NCI-H2227 (cell line): ENCODE measurements around the gene SPOCK1.
"Not testable (repeated sequence)": the region's sequence is repeated elsewhere in the genome, so short reads cannot be mapped to it uniquely, and the experiment has no call there.

Experiments
- DNase-seq: peaks from one replicate; lab custom pipeline; 2025; ENCODE audit not compliant: unreplicated experiment; lab: John Stamatoyannopoulos, UW

Gene SPOCK1

GRCh38 chr5:136994154-136994553 is 505.0 kb downstream of the SPOCK1 start:
- no peak for DNase-seq

DNA sequence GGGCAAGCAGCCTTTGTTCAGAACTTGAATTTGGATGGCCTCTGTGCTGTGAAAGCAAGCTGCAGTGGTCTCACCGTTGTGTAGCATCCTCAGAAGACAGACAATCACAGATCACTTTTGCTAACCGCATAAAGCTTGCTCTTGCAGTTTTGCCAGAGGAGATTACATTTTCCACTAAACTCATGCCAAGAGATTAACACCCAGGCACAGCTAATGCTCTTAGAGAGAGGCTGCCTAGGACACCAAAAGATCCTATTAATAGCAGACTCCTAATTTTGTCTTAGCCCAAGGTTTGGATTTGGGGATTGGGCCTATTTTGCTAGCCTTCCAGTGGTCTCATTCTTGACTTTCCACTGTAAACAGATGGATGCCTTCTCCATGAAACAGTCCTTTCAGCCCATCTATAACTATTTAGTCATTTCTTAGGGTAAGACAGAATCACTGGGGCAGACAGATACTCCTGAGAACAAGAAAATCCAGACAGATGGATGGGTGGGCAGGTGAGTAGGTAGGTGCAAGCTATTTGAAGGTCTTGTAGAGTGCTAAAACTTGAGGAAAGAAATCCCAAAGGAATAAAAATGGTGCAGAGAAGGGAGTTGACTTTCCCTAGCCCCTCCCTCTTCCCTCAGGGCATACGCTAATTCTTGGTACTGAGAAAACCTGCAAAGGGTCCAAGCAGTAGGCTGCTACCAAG is 506.2 kb downstream of the SPOCK1 start:
- DNase-seq, result no peak

- no peak for DNase-seq
Measured at GRCh38 chr5:136985785-136986475, 513.2 kb downstream of the SPOCK1 start.

DNA sequence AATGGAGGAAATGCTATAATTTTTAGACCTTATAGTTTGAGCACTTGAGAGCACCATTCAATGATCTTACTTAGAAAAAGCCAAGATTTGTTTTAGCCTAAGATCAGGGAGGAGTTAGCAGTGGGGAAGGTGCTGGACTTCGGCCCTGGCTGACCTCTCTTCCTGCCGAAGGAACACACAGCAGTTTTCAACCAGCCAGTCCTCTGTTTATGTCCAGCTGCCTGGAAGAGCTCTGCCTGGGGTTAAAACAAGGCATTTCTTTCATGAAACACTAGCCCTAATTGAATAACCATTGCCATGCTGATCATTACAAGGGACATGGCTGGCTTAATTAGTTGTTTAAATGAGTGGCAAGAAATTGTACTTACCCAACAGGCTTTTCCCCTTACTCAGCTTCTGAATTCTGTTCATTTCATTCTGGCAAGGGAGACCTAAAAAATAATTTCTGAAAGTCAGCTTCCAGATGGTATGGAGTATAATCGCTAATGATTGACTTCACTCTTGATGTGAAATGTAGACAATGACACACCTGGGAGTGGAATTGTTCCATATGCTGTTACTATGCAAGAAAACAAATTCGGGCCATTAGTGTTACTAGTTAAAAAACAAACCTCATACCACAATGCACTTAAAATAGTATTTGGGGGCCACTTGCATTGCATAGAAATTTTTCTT is 514.2 kb downstream of the SPOCK1 start:
- no peak for DNase-seq

DNA sequence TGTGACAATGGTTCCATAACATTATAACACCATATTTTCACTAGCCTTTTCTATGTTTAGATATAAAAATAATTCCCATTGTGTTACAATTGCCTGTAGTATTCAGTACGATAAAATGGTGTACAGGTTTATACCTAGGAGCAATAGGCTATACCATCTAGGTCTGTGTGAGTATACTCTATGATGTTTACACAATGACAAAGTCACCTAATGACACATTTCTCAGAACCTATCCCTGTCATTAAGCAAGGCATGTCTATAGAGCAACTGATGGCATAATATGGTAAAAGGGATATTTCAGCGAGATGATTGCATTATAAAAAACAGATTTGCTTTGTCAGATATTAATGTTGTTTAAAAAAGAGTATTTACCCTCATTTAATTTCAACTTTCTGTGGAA is 517.2 kb downstream of the SPOCK1 start:
- DNase-seq, result no peak

GRCh38 chr5:136979131-136979530 is 520.0 kb downstream of the SPOCK1 start:
- no peak for DNase-seq

DNA sequence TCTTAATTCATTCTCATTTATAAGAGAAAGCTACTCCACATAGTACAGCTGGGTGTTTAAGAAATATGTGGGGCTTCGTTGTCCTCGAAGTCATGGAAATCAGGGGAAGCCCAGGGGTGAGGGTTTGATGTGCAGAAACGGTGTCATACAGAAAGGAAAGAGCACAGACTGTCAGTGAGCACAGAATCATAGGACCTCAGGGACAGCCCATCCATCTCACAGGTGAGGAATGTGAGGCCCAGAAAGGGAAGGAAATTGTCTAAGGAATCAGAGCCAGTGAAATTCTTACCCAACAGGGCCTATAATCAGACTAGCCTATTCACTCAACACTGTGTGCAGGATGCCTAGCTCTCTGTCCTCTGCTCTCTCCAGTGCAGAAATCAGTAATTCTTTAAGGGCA is 535.6 kb downstream of the SPOCK1 start:
- DNase-seq, result no peak

- no peak for DNase-seq
Measured at GRCh38 chr5:136957428-136957827, 541.7 kb downstream of the SPOCK1 start.

DNA sequence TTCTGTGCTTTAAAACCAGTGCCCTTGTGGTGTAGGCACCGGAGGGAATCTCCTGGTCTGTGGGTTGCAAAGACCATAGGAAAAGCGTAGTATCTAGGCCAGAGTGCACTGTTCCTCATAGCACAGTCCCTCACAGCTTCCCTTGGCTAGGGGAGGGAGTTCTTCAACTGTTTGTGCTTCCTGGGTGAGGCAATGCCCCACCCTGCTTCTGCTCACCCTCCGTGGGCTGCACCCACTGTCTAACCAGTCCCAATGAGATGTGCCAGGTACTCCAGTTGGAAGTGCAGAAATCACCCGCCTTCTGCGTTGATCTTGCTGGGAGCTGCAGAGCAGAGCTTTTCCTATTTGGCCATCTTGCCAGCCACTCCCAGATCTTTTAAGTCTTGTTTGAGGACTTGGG is 545.0 kb downstream of the SPOCK1 start:
- DNase-seq, result not testable (repeated sequence)

DNA sequence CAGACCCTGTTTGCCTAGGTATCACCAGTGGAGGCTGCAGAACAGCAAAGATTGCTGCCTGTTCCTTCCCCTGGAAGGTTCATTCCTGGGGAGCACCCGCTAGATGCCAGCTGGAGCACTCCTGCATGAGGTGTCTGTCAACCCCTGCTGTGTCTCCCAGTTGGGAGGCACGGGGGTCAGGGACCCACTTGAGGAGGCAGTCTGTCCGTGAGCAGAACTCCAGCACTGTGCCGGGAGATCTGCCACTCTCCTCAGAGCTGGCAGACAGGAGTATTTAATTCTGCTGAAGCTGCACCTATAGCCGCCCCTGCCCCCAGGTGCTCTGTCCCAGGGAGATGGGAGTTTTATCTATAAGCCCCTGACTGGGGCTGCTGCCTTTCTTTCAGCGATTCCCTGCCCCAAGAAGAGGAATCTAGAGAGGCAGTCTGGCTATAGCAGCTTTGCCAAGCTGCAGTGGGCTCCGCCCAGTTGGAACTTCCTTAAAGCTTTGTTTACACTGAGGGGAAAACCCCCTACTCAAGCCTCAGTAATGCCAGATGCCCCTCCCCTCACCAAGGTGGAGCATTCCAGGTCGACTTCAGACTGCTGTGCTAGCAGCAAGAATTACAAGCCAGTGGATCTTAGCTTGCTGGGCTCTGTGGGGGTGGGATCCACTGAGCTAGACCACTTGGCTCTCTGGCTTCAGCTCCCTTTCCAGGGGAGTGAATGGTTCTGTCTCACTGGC is 545.6 kb downstream of the SPOCK1 start:
- not testable (repeated sequence) for DNase-seq

DNA sequence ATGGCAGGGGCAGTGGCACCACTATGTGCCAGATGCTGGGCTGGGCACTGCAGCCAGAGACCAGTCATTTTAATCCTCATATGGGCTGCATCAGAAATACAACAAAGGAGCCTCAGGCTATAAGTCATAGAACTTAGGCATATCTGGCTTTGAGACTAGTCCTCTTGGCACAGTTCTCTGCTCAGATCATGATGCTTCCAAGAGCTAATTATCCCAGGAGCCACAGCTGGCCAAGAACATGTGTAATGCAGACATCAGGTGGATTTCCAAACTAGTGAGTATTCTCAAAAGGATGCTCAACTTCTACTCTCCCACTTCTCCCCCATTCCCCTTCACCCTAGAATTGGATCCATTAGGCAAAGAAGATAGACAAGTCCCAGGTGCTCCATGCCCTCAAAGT is 571.6 kb downstream of the SPOCK1 start:
- DNase-seq, result no peak

DNA sequence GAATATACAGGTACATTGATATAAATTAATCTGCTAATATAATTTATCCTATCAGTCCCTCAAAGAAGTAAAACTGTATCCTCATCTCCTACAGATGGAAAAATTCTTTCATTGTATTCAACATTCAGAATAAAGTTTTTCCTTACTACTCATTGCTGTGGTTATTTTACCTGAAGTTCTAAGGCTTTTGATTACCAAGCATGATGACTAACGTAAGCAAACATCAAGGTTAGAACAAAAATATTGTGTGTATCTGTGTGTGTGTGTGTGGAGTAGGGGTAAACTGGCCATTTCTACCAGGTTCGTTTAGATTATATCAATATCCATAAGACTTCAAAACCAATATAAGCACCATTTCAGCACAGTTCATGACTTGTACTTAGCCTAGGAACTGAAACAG is 573.1 kb downstream of the SPOCK1 start:
- no peak for DNase-seq
